Measurements from ENCODE around the gene KRTAP5-2.

The KRTAP5-2 gene

GRCh38 chr11:1642288-1643145, 44.4 kb upstream of the KRTAP5-2 start:
- no peaks in the 10 kb centered on the region for H3K27me3 ChIP-seq (ENCODE audit: insufficient read depth, poor library complexity, severe bottlenecking)
- H3K9me3 ChIP-seq (ENCODE audit: severe bottlenecking), result no peaks in the 10 kb centered on the region
- no peak overlapping the region for H3K4me3 ChIP-seq (ENCODE audit: severe bottlenecking)
- no peak for TF ChIP-seq CTCF (IDR thresholded peaks at IDR 0.05; ENCODE audit: poor library complexity, severe bottlenecking)
- ATAC-seq (ENCODE audit: low read depth) (no peak), DNase-seq (ENCODE audit: low spot score) (no peak)
- H3K4me1 ChIP-seq (ENCODE audit: insufficient read depth, poor library complexity, severe bottlenecking), result peaks cover 4% of the 10 kb centered on the region
- H3K27ac ChIP-seq (ENCODE audit: poor library complexity, severe bottlenecking), result no peak overlapping the region
- no peaks in the 10 kb centered on the region for H3K36me3 ChIP-seq (ENCODE audit: low read depth)

DNA sequence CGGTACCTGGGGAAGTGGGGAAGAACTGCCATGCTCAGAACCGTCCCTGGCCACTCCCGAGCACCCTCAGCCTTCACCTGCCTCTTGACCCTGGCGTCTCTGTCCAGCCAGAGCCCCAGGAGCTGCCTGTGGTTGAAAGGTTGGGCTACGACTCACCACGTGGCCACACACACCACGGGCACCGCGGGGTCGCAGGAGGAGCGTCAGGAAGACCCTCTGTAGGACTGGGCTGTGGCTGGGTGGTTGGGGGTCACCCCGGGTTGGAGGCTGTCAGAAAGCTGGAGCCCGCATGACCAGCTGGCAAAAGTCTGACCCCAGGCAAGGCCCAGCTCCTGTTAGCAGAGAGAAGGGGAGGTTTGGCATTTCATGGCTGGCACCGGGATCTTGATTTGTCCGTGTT, 43.0 kb upstream of the KRTAP5-2 start:
- Histone ChIP-seq H3K4me1 (ENCODE audit: insufficient read depth, poor library complexity, severe bottlenecking) (peaks cover 4% of the 10 kb centered on the region), H3K36me3 (ENCODE audit: low read depth) (no peaks in the 10 kb centered on the region), H3K4me3 (ENCODE audit: severe bottlenecking) (no peak overlapping the region), H3K27me3 (ENCODE audit: insufficient read depth, poor library complexity, severe bottlenecking) (no peaks in the 10 kb centered on the region), H3K9me3 (ENCODE audit: severe bottlenecking) (no peaks in the 10 kb centered on the region), H3K27ac (ENCODE audit: poor library complexity, severe bottlenecking) (no peak overlapping the region)
- no peak for TF ChIP-seq CTCF (IDR thresholded peaks at IDR 0.05; ENCODE audit: poor library complexity, severe bottlenecking)
- DNase-seq (ENCODE audit: low spot score), result no peak
- no peak for ATAC-seq (ENCODE audit: low read depth)

DNA sequence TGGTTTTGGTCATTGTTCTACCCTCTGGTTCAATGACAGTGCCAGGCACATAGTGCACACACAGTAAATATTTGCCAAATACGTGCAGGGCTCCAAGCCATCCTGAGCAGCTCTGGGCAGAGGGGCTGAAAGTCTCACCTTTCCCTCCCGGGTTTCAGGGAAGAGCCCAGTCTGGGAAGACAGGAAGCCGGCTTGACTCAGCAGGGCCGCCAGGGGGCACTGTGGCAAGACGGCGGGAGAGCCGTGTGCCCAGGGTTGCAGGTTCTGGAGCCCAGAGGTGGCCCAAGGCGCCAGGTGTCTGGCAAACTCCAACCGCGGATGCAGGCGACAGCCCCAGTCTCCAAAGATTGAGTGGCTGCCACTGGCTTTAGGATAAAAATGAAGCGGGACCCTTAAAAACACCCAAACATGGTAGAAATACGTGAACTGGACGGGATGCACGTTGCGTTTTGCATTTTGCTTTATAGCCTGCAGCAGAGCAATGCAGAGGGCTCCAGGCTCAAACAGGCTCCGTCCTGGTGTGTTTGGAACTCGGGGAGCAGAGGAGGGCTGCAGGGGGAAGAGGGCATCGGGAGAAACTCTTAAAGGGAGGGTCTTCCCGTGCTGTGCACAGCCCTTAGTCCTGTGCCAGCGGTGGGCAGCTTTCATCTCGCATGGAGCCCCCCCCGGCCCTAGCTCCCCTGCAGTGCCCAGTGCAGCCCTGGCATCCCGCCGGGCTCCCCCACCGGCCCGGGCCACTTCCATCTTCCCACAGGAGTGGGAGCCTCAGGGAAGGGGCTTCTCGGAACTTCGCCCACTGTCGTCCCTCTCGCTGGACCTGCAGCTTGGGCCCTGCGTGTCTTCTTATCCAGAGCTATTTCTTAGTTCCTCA, 42.2 kb upstream of the KRTAP5-2 start:
- Histone ChIP-seq H3K9me3 (ENCODE audit: severe bottlenecking) (no peaks in the 10 kb centered on the region), H3K4me3 (ENCODE audit: severe bottlenecking) (no peak overlapping the region), H3K27ac (ENCODE audit: poor library complexity, severe bottlenecking) (no peak overlapping the region), H3K4me1 (ENCODE audit: insufficient read depth, poor library complexity, severe bottlenecking) (peaks cover 4% of the 10 kb centered on the region), H3K27me3 (ENCODE audit: insufficient read depth, poor library complexity, severe bottlenecking) (no peaks in the 10 kb centered on the region), H3K36me3 (ENCODE audit: low read depth) (no peaks in the 10 kb centered on the region)
- no peak for DNase-seq (ENCODE audit: low spot score)
- peak; percentile 66 for TF ChIP-seq CTCF (IDR thresholded peaks at IDR 0.05; ENCODE audit: poor library complexity, severe bottlenecking)
- ATAC-seq (ENCODE audit: low read depth), result peak; percentile 38; the same call in 1 of the 3 replicates

DNA sequence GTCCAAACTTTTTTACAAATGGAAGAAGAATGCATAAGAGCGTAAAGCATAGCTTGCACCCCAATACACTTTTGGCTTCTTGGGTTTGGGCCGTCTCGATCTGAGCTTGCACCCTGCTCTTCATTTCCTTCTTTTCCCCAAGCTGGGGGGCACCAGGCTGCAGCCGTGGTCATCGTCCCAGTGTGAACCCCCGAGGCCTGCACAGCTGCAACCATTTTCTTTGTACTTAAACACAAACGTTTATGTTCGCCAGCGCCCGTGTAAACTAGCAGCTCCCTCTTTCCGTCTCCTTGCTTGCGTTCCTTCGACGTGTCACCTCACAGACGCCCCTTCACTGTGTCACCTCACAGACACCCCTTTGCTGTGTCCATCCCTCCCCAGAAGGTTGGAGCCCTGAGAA, 41.6 kb upstream of the KRTAP5-2 start:
- no peaks in the 10 kb centered on the region for H3K27me3 ChIP-seq (ENCODE audit: insufficient read depth, poor library complexity, severe bottlenecking)
- H3K36me3 ChIP-seq (ENCODE audit: low read depth), result no peaks in the 10 kb centered on the region
- no peak overlapping the region for H3K27ac ChIP-seq (ENCODE audit: poor library complexity, severe bottlenecking)
- DNase-seq (ENCODE audit: low spot score), result no peak
- H3K9me3 ChIP-seq (ENCODE audit: severe bottlenecking), result no peaks in the 10 kb centered on the region
- peaks cover 4% of the 10 kb centered on the region for H3K4me1 ChIP-seq (ENCODE audit: insufficient read depth, poor library complexity, severe bottlenecking)
- no peak overlapping the region for H3K4me3 ChIP-seq (ENCODE audit: severe bottlenecking)
- no peak for ATAC-seq (ENCODE audit: low read depth)
- no peak for TF ChIP-seq CTCF (IDR thresholded peaks at IDR 0.05; ENCODE audit: poor library complexity, severe bottlenecking)
